Measurements from ENCODE around the gene MAPK1IP1L. TPM values are rescaled to one million over a fixed set of nuclear protein-coding genes. Genes with fewer than 3 reads are reported as not detected.
"Not testable (repeated sequence)": the region's sequence is repeated elsewhere in the genome, so short reads cannot be mapped to it uniquely, and the experiment has no call there.

Gene MAPK1IP1L
- 76.4 TPM for polyA plus RNA-seq (2012; ENCODE audit: insufficient read depth, insufficient read length)

DNA sequence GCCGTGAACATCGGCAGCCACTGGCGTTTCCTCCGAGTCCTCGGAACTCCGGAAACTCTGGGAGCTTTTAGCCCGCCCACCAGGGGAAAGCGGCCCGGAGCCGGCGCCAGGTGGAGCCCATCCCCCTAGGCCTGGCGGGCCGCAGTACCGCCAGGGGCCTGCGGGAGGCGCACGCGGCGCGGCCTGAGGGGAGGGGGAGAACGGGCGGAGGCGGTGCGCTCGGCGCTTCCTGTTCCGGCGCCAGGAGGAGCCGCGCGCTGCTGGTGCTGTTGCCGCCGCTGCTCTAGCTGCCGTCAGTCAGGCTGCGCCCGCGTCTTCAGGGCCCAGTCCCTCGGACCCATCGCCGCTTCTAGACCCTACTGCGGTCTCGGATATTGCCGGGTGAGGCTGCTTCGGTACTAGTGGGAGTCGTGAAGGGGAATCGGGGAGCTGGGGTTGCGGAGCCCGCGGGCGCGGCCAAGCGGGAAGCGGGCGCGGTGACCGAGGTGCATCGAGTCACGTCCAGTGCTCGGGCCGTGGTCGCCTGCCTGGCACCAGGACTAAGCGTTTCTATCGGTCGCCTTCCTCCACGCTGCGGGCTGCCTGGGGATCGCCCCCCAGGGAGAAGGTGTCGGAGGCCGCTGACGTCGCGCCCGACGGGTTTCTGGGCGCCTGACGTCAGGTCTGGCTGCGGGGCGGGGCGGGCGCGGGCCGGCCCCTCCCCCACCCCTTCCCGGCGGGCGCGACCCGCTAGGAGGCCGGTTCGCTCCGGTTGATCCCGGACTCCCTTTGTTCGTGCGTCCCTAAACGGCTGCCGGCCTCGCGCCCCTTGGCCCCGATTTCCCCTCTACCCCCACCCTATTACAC is at the start of gene MAPK1IP1L:
Gene MAPK1IP1L, plus strand, starts transcription at position 225 of the 846 bp plus-strand sequence. CDS start 10,037 bp downstream, outside the sequence.
- DNase-seq (ENCODE audit: low read depth, low spot score): peak; percentile 78
- peak within 1 kb of the TSS; percentile 96 for H3K4me3 ChIP-seq (ENCODE audit: low read length)

GRCh38 chr14:55005071-55005470 is 46.4 kb upstream of the MAPK1IP1L start:
- peak; percentile 20 for DNase-seq (ENCODE audit: low read depth, low spot score)
- H3K4me3 ChIP-seq (ENCODE audit: low read length): no peak overlapping the region

- H3K4me3 ChIP-seq (ENCODE audit: low read length): no peak overlapping the region
- DNase-seq (ENCODE audit: low read depth, low spot score): no peak
Observed at GRCh38 chr14:55015006-55015405, 36.4 kb upstream of the MAPK1IP1L start.

DNA sequence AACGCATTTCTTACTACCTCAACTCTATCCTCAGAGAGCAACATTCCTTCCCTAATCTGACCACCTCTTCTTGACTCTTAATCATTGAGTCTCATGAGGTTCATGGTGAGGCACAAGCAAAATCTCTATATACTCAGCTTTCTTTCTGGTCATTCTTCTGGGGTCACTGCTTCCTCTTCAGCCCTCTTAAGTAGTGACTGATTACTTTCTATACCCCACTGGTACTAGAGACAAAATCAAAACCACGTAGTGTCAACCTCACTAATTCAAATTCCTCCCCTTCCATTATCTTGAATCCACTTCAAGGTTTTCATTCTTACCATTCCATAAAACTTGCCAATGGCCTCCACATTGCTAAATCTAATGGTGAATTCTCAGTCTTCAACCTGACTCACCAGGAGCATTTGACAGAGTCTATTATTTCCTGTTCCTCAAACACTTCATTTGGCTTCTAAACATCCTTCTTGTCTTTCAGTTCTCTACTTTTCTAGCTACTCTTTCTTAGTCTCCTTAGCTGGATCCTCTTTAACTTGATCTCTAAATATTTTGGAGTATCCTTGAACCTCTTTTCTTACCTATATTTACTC is 31.4 kb upstream of the MAPK1IP1L start:
- H3K4me3 ChIP-seq (ENCODE audit: low read length): no peak overlapping the region
- no peak for DNase-seq (ENCODE audit: low read depth, low spot score)

DNA sequence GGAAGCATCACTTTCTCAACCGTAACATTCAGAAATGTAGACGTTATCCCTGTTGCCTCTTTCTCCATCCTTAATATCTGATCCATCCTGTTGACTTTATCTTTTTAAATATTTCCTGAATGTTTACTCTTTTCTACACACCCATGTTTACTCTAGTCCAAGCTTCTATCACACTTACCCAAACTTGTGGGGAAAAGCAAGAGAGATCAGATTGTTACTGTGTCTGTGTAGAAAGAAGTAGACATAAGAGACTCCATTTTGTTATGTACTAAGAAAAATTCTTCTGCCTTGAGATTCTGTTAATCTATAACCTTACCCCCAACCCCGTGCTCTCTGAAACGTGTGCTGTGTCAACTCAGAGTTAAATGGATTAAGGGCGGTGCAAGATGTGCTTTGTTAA is 27.1 kb upstream of the MAPK1IP1L start:
- not testable (repeated sequence) for DNase-seq (ENCODE audit: low read depth, low spot score); H3K4me3 ChIP-seq (ENCODE audit: low read length)

DNA sequence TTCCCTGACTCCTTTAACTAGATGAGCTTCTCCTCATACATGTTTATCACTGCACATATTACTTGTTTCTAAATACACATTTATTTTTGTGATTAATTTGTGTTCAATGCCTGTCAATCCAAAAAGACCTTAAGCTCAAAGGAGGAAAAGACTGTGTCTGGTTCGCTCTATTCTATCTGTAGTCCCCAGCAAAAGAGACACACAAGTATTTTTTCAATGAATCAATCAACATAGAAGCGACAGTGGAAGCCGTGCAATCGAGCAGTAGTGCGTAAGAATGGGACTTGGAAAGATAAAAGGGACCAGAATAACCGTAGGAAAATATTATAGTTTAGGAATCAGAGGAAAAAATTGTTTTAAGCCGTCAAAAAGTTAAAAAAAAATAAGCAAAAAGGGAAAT is 25.5 kb upstream of the MAPK1IP1L start:
- H3K4me3 ChIP-seq (ENCODE audit: low read length): peak overlapping the region; percentile 97
- DNase-seq (ENCODE audit: low read depth, low spot score): no peak

DNA sequence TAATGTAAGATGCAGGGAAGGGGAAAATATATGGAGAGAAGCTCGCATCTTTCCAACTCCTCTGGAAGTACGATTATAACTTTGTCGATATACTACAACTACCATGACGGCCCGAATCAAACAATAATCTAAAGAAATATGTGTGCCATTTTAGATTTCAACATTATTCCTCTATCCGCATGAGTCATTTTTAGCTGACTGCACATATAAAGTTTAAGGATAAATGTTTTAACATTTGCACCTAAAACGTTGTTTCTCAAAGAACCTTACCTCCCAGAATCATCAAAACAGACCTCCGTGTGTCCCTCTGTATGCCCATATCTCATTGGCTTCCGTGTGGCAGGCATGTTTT is 25.0 kb upstream of the MAPK1IP1L start:
- DNase-seq (ENCODE audit: low read depth, low spot score): no peak
- peak overlapping the region; percentile 97 for H3K4me3 ChIP-seq (ENCODE audit: low read length)

- DNase-seq (ENCODE audit: low read depth, low spot score): peak; percentile 90
- H3K4me3 ChIP-seq (ENCODE audit: low read length): peak within 1 kb of the TSS; percentile 97
Observed at GRCh38 chr14:55026793-55027561, 24.5 kb upstream of the MAPK1IP1L start, which contains the start of the genes SOCS4 and WDHD1. Gene SOCS4 (plus strand): TSS chr14:55027236. CDS start chr14:55043042, 15,806 bp downstream. Gene WDHD1 (minus strand): TSS chr14:55027099. CDS start chr14:55026787, 312 bp downstream.

DNA sequence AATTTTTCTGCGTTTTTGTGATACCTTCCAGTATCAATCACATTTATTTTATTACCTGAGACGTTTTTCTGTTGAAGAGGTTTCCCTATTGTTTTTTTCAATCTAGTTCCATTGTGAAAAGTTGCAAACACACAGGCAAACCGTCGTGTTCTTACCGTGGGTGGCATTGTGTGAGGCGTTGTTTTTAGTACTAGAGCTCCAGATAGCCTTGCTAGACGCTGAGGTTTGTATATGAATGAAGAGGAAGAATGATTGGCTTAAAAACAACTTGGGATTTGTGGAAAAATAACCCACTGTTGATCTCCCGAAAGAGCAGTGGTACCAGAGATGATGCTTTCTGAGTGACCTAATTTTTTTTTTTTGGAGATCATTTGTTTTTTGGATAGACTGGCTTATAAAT is 23.4 kb upstream of the MAPK1IP1L start:
- H3K4me3 ChIP-seq (ENCODE audit: low read length): peak overlapping the region; percentile 97
- DNase-seq (ENCODE audit: low read depth, low spot score): no peak

DNA sequence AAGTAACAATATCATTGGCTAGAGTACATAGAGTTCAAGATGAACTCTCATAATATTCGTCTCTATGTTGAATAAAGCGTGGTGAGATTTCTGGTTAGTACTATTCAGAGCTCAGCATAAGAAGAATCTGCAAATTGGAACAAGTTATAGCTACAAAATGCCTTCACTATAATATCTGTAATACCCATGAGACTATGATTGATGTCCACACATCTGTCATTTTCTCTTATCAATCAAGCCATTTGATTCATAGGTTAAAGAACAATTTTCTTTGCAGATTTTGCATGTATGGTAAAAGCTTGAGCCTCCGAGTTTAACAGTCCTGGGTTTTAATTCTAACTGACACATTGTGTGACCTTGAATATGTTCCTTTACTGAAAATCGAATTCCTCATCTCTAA is 23.0 kb upstream of the MAPK1IP1L start:
- DNase-seq (ENCODE audit: low read depth, low spot score): no peak
- peak overlapping the region; percentile 97 for H3K4me3 ChIP-seq (ENCODE audit: low read length)

- no peak overlapping the region for H3K4me3 ChIP-seq (ENCODE audit: low read length)
- no peak for DNase-seq (ENCODE audit: low read depth, low spot score)
Observed at GRCh38 chr14:55031190-55031589, 20.3 kb upstream of the MAPK1IP1L start.

DNA sequence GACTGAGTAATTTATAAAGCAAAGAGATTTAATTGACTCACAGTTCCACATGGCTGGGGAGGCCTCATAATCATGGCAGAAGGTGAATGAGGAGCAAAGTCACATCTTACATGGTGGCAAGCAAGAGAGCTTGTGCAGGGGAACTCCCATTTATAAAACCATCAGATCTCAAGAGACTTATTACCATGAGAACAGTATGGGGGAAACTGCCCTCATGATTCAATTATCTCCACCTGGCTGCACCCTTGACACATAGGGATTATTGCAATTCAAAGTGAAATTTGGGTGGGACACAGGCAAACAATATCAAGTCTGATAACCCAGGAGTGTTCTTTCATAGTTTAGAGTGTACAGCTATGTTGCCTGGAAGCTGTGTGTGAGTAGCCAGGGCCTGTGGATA is 13.5 kb upstream of the MAPK1IP1L start:
- H3K4me3 ChIP-seq (ENCODE audit: low read length); DNase-seq (ENCODE audit: low read depth, low spot score): not testable (repeated sequence)

DNA sequence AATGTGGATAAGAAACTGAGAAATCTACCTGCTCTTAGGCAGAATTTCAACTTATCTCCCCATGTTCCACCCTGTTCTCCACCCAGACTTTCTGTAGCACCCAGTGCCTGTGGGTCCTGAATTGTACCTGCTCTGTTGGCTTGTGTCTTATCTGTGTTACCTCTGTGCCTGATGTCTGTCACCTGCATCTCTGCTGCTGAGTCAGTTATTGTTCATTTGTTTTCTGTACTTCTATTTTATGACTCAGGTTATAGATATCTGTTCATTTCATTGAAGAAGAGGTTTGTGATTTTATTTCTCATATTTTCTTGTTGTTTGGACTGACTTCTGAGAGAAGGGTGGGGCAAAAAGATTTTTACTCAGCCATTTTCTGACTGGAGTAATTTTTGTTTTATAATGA is 12.7 kb upstream of the MAPK1IP1L start:
- no peak for DNase-seq (ENCODE audit: low read depth, low spot score)

DNA sequence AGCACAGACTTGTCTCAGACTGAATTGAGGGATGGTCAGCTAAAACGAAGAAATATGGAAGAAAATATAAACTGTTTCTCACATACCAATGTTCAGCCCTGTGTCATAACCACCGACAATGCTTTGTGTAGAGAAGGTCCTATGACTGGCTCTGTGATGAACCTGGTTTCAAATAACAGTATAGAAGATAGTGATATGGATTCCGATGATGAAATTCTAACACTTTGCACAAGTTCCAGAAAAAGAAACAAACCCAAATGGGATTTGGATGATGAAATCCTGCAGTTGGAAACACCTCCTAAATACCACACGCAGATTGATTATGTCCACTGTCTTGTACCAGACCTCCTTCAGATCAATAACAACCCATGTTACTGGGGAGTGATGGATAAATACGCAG is 7.9 kb upstream of the MAPK1IP1L start:
- no peak for DNase-seq (ENCODE audit: low read depth, low spot score)
- no peak overlapping the region for H3K4me3 ChIP-seq (ENCODE audit: low read length)

More for the DNA sequence above, 12.7 kb upstream of the MAPK1IP1L start:
- H3K4me3 ChIP-seq (ENCODE audit: low read length): no peak overlapping the region

DNA sequence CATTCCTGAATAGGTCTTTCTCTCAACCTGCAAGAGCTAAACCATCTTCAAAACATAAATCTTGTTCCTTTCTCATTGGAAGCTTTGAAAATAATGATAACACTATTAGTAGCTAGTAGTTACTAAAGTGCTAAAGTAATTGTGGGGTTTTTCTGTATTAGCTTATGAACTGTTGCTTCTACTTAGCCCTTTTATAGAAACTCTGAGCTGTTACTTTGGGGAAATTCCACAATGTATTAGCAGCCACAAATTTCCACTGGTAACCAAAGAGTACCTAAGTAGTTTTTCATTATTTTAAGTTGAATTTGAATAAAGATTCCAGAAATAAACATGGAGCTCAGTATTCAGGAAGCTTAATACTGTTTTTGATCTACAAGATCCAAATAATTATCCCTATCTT is 6.4 kb upstream of the MAPK1IP1L start:
- no peak overlapping the region for H3K4me3 ChIP-seq (ENCODE audit: low read length)
- DNase-seq (ENCODE audit: low read depth, low spot score): no peak

DNA sequence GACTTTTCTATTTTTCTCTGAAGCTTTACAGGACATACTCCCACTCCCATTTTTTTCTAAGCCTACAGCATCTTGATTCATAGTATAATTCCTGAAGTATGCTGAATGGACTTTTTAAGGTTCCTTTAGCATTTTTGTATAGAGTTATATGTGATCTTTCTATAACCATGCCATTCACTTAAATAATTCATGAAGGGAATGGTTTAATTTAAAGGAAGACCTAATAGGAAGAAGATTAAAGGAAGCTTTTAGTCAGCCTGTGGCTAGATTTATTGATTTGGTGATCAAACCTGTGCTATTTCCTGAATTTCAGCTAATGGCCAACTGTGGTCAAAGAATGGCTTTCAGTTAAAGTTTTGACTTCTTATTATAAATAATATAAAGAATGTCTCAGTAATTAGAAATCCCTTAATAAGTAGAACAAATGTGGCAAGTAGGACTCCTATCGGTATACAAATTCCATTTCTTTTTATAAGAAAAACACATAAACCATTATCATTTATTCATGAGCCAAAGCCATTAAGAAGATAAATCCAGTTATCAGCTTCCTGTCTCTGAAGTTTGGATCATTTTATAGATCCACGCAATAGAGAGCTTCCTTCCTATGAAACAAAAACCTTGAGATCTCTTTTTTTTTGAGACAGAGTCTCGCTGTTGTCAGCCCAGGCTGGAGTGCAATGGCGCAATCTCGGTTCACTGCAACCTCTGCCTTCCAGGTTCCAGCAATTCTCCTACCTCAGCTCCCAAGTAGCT is 4.0 kb upstream of the MAPK1IP1L start:
- no peak for DNase-seq (ENCODE audit: low read depth, low spot score)
- H3K4me3 ChIP-seq (ENCODE audit: low read length): no peak overlapping the region

DNA sequence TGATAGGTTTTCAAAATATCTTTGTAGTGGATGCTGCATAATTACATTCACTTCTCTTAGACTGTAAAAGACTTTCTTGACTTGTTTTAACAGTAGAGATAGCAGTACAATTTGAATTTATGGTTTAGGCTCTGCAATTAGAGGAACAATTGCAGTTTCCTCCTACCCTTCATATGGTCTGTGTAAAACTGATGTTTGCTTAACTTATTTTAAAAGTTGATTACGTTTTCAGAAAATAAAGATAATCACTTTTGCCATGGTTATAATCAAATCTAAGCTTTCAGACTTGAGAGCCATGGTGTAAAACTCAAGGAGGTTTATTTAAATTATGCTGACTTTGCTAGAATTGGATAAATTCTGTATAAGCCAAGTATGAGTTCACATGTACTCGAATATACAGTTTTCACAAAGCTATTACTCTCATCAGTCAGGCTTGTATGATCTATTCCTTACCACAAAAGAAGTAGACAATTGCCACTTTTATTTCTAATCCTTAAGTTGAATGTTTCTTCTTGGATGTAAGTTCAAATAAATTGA is 2.5 kb upstream of the MAPK1IP1L start:
- DNase-seq (ENCODE audit: low read depth, low spot score): no peak
- H3K4me3 ChIP-seq (ENCODE audit: low read length): no peak overlapping the region

GRCh38 chr14:55051165-55051422 is 353 bp upstream of the MAPK1IP1L start:
- DNase-seq (ENCODE audit: low read depth, low spot score): no peak
- peak overlapping the region; percentile 96 for H3K4me3 ChIP-seq (ENCODE audit: low read length)

All from Jurkat, Clone E6-1 (cell line).